GM12891 (cell line): ENCODE results near the gene VTI1A.

Source experiments
- PAX5 ChIP-seq: IDR thresholded peaks from 2 replicates; pipeline ENCODE4 v1.6.1; 2011; ENCODE audit warnings: low read length, moderate library complexity, mild to moderate bottlenecking; ENCODE audit not compliant: insufficient read depth, severe bottlenecking
- POLR2A ChIP-seq: IDR thresholded peaks from 2 replicates; pipeline ENCODE4 v1.6.1; 2011; ENCODE audit warnings: low read depth, low read length, control low read depth
- POLR2AphosphoS5 ChIP-seq: IDR thresholded peaks from 2 replicates; pipeline ENCODE4 v1.6.1; 2011; ENCODE audit warnings: low read depth, low read length, control low read depth
- SPI1 ChIP-seq: IDR thresholded peaks from 2 replicates; pipeline ENCODE4 v1.6.1; 2011; ENCODE audit warnings: low read depth, low read length, control low read depth
- TAF1 ChIP-seq: IDR thresholded peaks from 2 replicates; pipeline ENCODE4 v1.6.1; 2011; ENCODE audit warnings: low read depth, low read length, control low read depth

DNA sequence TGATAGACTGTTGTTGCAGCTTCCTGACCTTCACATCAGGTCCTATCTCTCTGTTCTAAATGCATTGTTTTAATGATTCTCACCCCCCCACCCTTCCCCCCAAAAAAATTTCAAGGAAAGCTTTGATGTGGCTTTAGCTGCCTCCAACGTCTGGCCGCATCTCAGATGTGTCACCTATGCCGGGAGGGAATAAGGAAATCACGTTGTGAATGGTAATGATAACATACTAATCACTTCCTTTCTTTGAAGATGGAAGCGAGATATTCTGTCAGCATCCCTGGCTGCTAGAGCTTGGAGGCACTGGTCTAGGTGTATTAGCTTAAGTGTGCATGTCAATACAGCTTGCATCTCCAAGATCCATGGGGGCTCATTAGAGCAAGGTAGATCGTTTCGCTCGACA, 89.6 kb downstream of the VTI1A start:
- no peak for TF ChIP-seq POLR2A
- no peak for TF ChIP-seq POLR2AphosphoS5
- no peak for TF ChIP-seq TAF1
- no peak for TF ChIP-seq SPI1
- no peak for TF ChIP-seq PAX5
